Stimulated activated naive B cell treated with anti-CD40 and anti-IgM and Interleukin-4, amounts not matched to agents 10 μg/mL and 1 μg/mL and 100 μg/mL, for 72 hours (primary cell): Measurements from ENCODE around the gene ARHGEF10L.
"Not testable (repeated sequence)": the region's sequence is repeated elsewhere in the genome, so short reads cannot be mapped to it uniquely, and the experiment has no call there.

ENCODE experiments used
- ATAC-seq, 2 donors: fragments of 150-1000 bp; cut with Tn5 transposase; replicated peaks; 2 replicates each; pipeline ENCODE4 v1.10.0; 2021; ENCODE audit warnings: moderate library complexity in 1 of 2
- DNase-seq: peaks from one replicate; pipeline ENCODE4 v3.0.0; 2021
- H3K27ac Mint-ChIP-seq: one replicate; pipeline ENCODE4 v1.8.0; 2022; ENCODE audit warnings: mild to moderate bottlenecking, mixed read lengths
- H3K27me3 Mint-ChIP-seq, 2 donors: one replicate each; pipeline ENCODE4 v1.8.0; 2022; ENCODE audit warnings: mixed read lengths in 2 of 2
- H3K36me3 Mint-ChIP-seq, 2 donors: one replicate each; pipeline ENCODE4 v1.8.0; 2022; ENCODE audit warnings: mixed read lengths in 2 of 2, mild to moderate bottlenecking in 1 of 2
- H3K4me1 Mint-ChIP-seq, 2 donors: one replicate each; pipeline ENCODE4 v1.8.0; 2022; ENCODE audit warnings: mixed read lengths in 2 of 2, mild to moderate bottlenecking in 1 of 2
- H3K4me3 Mint-ChIP-seq, 2 donors: one replicate each; pipeline ENCODE4 v1.8.0; 2022; ENCODE audit warnings: mild to moderate bottlenecking in 2 of 2, mixed read lengths in 2 of 2, moderate library complexity in 1 of 2
- H3K9me3 Mint-ChIP-seq, 2 donors: one replicate each; pipeline ENCODE4 v1.8.0; 2022; ENCODE audit warnings: mixed read lengths in 2 of 2, mild to moderate bottlenecking in 1 of 2

ARHGEF10L gene

GRCh38 chr1:17621691-17622090 is 82.2 kb downstream of the ARHGEF10L start:
- ATAC-seq: no peak
- H3K4me1 Mint-ChIP-seq: no peaks in the 10 kb centered on the region
- DNase-seq: no peak
- H3K27me3 Mint-ChIP-seq: peaks cover 16 to 24% of the 10 kb centered on the region in 2 donors
- H3K27ac Mint-ChIP-seq: no peak overlapping the region
- no peaks in the 10 kb centered on the region for H3K9me3 Mint-ChIP-seq
- H3K36me3 Mint-ChIP-seq: no peaks in the 10 kb centered on the region
- H3K4me3 Mint-ChIP-seq: no peak overlapping the region

GRCh38 chr1:17622823-17623222 is 83.3 kb downstream of the ARHGEF10L start:
- Mint-ChIP-seq H3K9me3 (no peaks in the 10 kb centered on the region), H3K36me3 (no peaks in the 10 kb centered on the region), H3K27ac (no peak overlapping the region), H3K4me1 (no peaks in the 10 kb centered on the region), H3K4me3 (no peak overlapping the region), H3K27me3 (peaks cover 14 to 24% of the 10 kb centered on the region in 2 donors)
- ATAC-seq (no peak), DNase-seq (no peak)

- Mint-ChIP-seq H3K4me3 (no peak overlapping the region), H3K9me3 (no peaks in the 10 kb centered on the region), H3K36me3 (no peaks in the 10 kb centered on the region), H3K4me1 (peaks cover 0 to under 1% of the 10 kb centered on the region in 2 donors), H3K27me3 (peaks cover 0 to 10% of the 10 kb centered on the region in 2 donors), H3K27ac (no peak overlapping the region)
- ATAC-seq (no peak), DNase-seq (no peak)
Observed at GRCh38 chr1:17624611-17625233, 85.2 kb downstream of the ARHGEF10L start.

GRCh38 chr1:17627239-17628052 is 87.9 kb downstream of the ARHGEF10L start:
- Mint-ChIP-seq H3K4me1 (peaks cover 6% of the 10 kb centered on the region in 2 donors), H3K4me3 (no peak overlapping the region), H3K27me3 (peaks cover 0 to 13% of the 10 kb centered on the region in 2 donors), H3K9me3 (no peaks in the 10 kb centered on the region), H3K27ac (no peak overlapping the region), H3K36me3 (no peaks in the 10 kb centered on the region)
- DNase-seq (no peak), ATAC-seq (no peak)

- not testable (repeated sequence) for ATAC-seq, H3K9me3 Mint-ChIP-seq, H3K4me1 Mint-ChIP-seq, DNase-seq, H3K36me3 Mint-ChIP-seq, H3K27ac Mint-ChIP-seq, H3K4me3 Mint-ChIP-seq
- H3K27me3 Mint-ChIP-seq: peaks cover 0 to 16% of the 10 kb centered on the region in 2 donors
Observed at GRCh38 chr1:17629046-17629445, 89.5 kb downstream of the ARHGEF10L start.

- DNase-seq: no peak
- H3K4me3 Mint-ChIP-seq: no peak overlapping the region
- no peak overlapping the region for H3K27ac Mint-ChIP-seq
- peaks cover 6 to 9% of the 10 kb centered on the region in 2 donors for H3K4me1 Mint-ChIP-seq
- ATAC-seq: no peak
- no peaks in the 10 kb centered on the region for H3K36me3 Mint-ChIP-seq
- H3K9me3 Mint-ChIP-seq: no peaks in the 10 kb centered on the region
- H3K27me3 Mint-ChIP-seq: peaks cover 0 to 16% of the 10 kb centered on the region in 2 donors
Observed at GRCh38 chr1:17629460-17629859, 90.0 kb downstream of the ARHGEF10L start.

GRCh38 chr1:17630048-17630830 is 90.7 kb downstream of the ARHGEF10L start:
- H3K27ac Mint-ChIP-seq: no peak overlapping the region
- peaks cover 9 to 16% of the 10 kb centered on the region in 2 donors for H3K4me1 Mint-ChIP-seq
- H3K27me3 Mint-ChIP-seq: peaks cover 0 to 16% of the 10 kb centered on the region in 2 donors
- DNase-seq: no peak
- H3K9me3 Mint-ChIP-seq: no peaks in the 10 kb centered on the region
- no peak overlapping the region for H3K4me3 Mint-ChIP-seq
- H3K36me3 Mint-ChIP-seq: no peaks in the 10 kb centered on the region
- peak; percentile 21 to 38 for ATAC-seq

- no peak for ATAC-seq
- no peak overlapping the region for H3K4me3 Mint-ChIP-seq
Observed at GRCh38 chr1:17630986-17631385, 91.5 kb downstream of the ARHGEF10L start.

GRCh38 chr1:17631410-17631809 is 91.9 kb downstream of the ARHGEF10L start:
- Mint-ChIP-seq H3K4me3 (no peak overlapping the region), H3K9me3 (no peaks in the 10 kb centered on the region), H3K36me3 (no peaks in the 10 kb centered on the region), H3K4me1 (peaks cover 20 to 28% of the 10 kb centered on the region in 2 donors), H3K27ac (no peak overlapping the region), H3K27me3 (peaks cover 0 to 16% of the 10 kb centered on the region in 2 donors)
- no peak for ATAC-seq
- no peak for DNase-seq

More at GRCh38 chr1:17630986-17631385, 91.5 kb downstream of the ARHGEF10L start:
- peaks cover 0 to 16% of the 10 kb centered on the region in 2 donors for H3K27me3 Mint-ChIP-seq
- no peaks in the 10 kb centered on the region for H3K36me3 Mint-ChIP-seq
- H3K27ac Mint-ChIP-seq: no peak overlapping the region
- DNase-seq: no peak
- H3K4me1 Mint-ChIP-seq: peaks cover 16 to 24% of the 10 kb centered on the region in 2 donors
- no peaks in the 10 kb centered on the region for H3K9me3 Mint-ChIP-seq

GRCh38 chr1:17632106-17632505 is 92.6 kb downstream of the ARHGEF10L start:
- no peak for ATAC-seq
- Mint-ChIP-seq H3K36me3 (no peaks in the 10 kb centered on the region), H3K27ac (no peak overlapping the region), H3K9me3 (peaks cover 0 to under 1% of the 10 kb centered on the region in 2 donors), H3K4me3 (no peak overlapping the region), H3K27me3 (peaks cover 0 to 16% of the 10 kb centered on the region in 2 donors), H3K4me1 (peaks cover 27 to 35% of the 10 kb centered on the region in 2 donors)
- DNase-seq: no peak

- H3K9me3 Mint-ChIP-seq: peaks cover 0 to 1% of the 10 kb centered on the region in 2 donors
- peaks cover 29 to 41% of the 10 kb centered on the region in 2 donors for H3K4me1 Mint-ChIP-seq
- peaks cover 0 to 16% of the 10 kb centered on the region in 2 donors for H3K27me3 Mint-ChIP-seq
- ATAC-seq (no peak), DNase-seq (no peak)
- no peaks in the 10 kb centered on the region for H3K36me3 Mint-ChIP-seq
- no peak overlapping the region for H3K27ac Mint-ChIP-seq
- no peak overlapping the region for H3K4me3 Mint-ChIP-seq
Observed at GRCh38 chr1:17632541-17633184, 93.2 kb downstream of the ARHGEF10L start.

- H3K27ac Mint-ChIP-seq: no peak overlapping the region
- H3K36me3 Mint-ChIP-seq: no peaks in the 10 kb centered on the region
Observed at GRCh38 chr1:17633654-17634053, 94.2 kb downstream of the ARHGEF10L start.

GRCh38 chr1:17635276-17635675 is 95.8 kb downstream of the ARHGEF10L start:
- H3K27me3 Mint-ChIP-seq: peaks cover 9 to 24% of the 10 kb centered on the region in 2 donors
- DNase-seq: no peak
- peak overlapping the region; percentile 39 for H3K27ac Mint-ChIP-seq
- ATAC-seq: peak; percentile 8 to 15
- H3K36me3 Mint-ChIP-seq: no peaks in the 10 kb centered on the region
- peaks cover 0 to 1% of the 10 kb centered on the region in 2 donors for H3K9me3 Mint-ChIP-seq
- H3K4me3 Mint-ChIP-seq: peak overlapping the region in 1 of 2 donors; percentile 7
- H3K4me1 Mint-ChIP-seq: peaks cover 26 to 41% of the 10 kb centered on the region in 2 donors

More at GRCh38 chr1:17633654-17634053, 94.2 kb downstream of the ARHGEF10L start:
- Mint-ChIP-seq H3K27me3 (peaks cover 0 to 21% of the 10 kb centered on the region in 2 donors), H3K4me1 (peaks cover 29 to 41% of the 10 kb centered on the region in 2 donors), H3K9me3 (peaks cover 0 to 1% of the 10 kb centered on the region in 2 donors), H3K4me3 (no peak overlapping the region)
- no peak for DNase-seq
- no peak for ATAC-seq
